ENCODE results near the gene TCF4. TPM values are rescaled to one million over a fixed set of nuclear protein-coding genes. Genes with fewer than 3 reads are reported as not detected.

The TCF4 gene
- total and polyA plus RNA-seq, 2 donors (not counting 3 experiments of a cell fraction or from before 2014, with no cell fraction given): 183 to 390 TPM

DNA sequence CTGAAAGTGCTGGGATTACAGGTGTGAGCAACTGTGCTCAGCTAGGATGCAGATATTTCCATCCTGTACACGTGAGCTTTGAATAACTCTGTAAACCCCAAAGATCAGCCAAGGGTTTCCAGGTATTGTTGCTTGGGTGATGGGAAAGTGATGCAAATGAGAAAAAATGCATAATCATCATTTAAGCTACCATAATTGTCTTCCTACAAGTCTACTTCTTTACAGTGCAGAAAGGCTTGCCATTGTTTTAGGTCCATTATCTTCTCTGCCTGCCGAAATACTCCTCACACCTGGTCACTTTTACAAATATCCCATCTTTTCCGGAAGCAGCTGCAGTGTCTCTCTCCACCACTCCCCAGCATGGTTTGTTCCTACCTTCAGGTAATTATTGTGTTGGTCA lies 368.9 kb downstream of the TCF4 start:
- peaks cover 6 to 7% of the 10 kb centered on the region in 2 experiments for H3K27me3 ChIP-seq (ENCODE audit: control insufficient read depth in 2 of 2, insufficient read depth in 2 of 2, low read length in 2 of 2)
- BruUV-seq (replicated peaks): no TSS peak
- H3K9me1 ChIP-seq (replicated peaks; ENCODE audit: control insufficient read depth, extremely low read depth, insufficient read depth, low read length): no peaks in the 10 kb centered on the region
- no peak overlapping the region for H3K4me2 ChIP-seq (ENCODE audit: insufficient read depth, low read length)
- FAIRE-seq: no peak
- dilution Hi-C loops (cut with MboI; ENCODE audit: extremely low pct_ligation_motif_present, low sequenced_read_pairs): no loop called here
- H3K9ac ChIP-seq (replicated peaks; ENCODE audit: extremely low read depth, insufficient read depth, low read length): no peak overlapping the region
- H3K27ac ChIP-seq (ENCODE audit: insufficient read depth, low read depth, low read length): no peak overlapping the region
- no peak overlapping the region for H2AFZ ChIP-seq (ENCODE audit: low read depth, low read length)
- intact Hi-C loops (cut with micrococcal nuclease): loop anchor here (2.0 kb wide), 1 partner anchor 122 kb away; no protein-coding TSS in a partner anchor
- no peak for TF ChIP-seq GATA2 (IDR thresholded peaks at IDR 0.05; ENCODE audit: insufficient read depth, insufficient read length, low read depth, low read length)
- TF ChIP-seq POLR2AphosphoS5 (IDR thresholded peaks at IDR 0.05; ENCODE audit: insufficient read depth, low read depth, low read length): no peak
- no peak for TF ChIP-seq EZH2 (IDR thresholded peaks at IDR 0.05; ENCODE audit: borderline replicate concordance, low read depth, low read length, severe bottlenecking)
- TF ChIP-seq FOS (IDR thresholded peaks at IDR 0.05; ENCODE audit: borderline replicate concordance, insufficient read depth, low read length): no peak
- TF ChIP-seq, protein P1, sequence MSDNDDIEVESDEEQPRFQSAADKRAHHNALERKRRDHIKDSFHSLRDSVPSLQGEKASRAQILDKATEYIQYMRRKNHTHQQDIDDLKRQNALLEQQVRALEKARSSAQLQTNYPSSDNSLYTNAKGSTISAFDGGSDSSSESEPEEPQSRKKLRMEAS (IDR thresholded peaks at IDR 0.05; ENCODE audit: insufficient read depth, insufficient read length): no peak
- no peak for TF ChIP-seq CTCF (IDR thresholded peaks at IDR 0.05; ENCODE audit: extremely low read depth in 1 of 2, insufficient read depth in 1 of 2, low read depth in 1 of 2, low read length in 2 of 2)
- TF ChIP-seq JUN (IDR thresholded peaks at IDR 0.05; ENCODE audit: borderline replicate concordance, insufficient read depth, insufficient read length, low read depth): no peak
- TF ChIP-seq MYC (IDR thresholded peaks at IDR 0.05; ENCODE audit: low read depth, low read length): no peak
- TF ChIP-seq POLR2A (IDR thresholded peaks at IDR 0.05; ENCODE audit: low read depth, low read length): no peak
- no peaks in the 10 kb centered on the region for H3K9me3 ChIP-seq (replicated peaks; ENCODE audit: control insufficient read depth, insufficient read depth, low read length)
- POLR2A ChIA-PET: no interaction called here
- DNase-seq (ENCODE audit: low read depth, low spot score): peak; percentile 52
- no peak overlapping the region for H3K4me3 ChIP-seq (replicated peaks in 1 of 3; ENCODE audit: insufficient read depth in 1 of 3, low read depth in 1 of 3, low read length in 3 of 3)
- CTCF ChIA-PET: interaction anchor here (0.6 to 1.6 kb wide), 3 partner anchors 32 to 775 kb away, joined by 3 read pairs; no protein-coding TSS in a partner anchor
- H3K79me2 ChIP-seq (ENCODE audit: control insufficient read depth, insufficient read depth, low read length): no peaks in the 10 kb centered on the region
- no peaks in the 10 kb centered on the region for H3K4me1 ChIP-seq (ENCODE audit: control insufficient read depth, extremely low read depth, insufficient read depth, low read length)
- no peaks in the 10 kb centered on the region for H4K20me1 ChIP-seq (replicated peaks; ENCODE audit: control insufficient read depth, extremely low read depth, insufficient read depth, low read length)
- no peaks in the 10 kb centered on the region for H3K36me3 ChIP-seq (ENCODE audit: control insufficient read depth in 2 of 2, extremely low read depth in 1 of 2, insufficient read depth in 2 of 2, low read length in 2 of 2)
